ENCODE data around the gene KHSRP.
"Not testable (repeated sequence)": the region's sequence is repeated elsewhere in the genome, so short reads cannot be mapped to it uniquely, and the experiment has no call there.

KHSRP gene

DNA sequence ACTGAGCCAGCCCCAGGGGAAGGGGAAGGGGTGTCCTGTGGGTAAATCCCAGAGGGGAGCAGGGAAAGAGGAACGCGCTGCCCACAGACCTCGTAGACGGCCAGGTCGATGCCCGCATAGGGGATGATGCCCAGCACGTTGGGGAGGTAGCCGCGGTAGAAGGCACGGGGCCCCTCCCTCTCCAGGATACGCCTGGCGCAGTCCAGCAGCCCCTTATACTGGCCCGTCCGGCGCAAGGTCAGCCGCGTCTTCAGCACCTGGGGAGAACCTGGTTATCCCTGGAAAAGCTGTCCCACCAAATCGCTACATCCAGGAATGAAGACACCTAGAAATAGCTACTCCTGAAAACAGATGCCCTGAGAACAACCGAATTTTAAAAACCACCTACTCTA lies 27.6 kb upstream of the KHSRP start:
- DNase-seq (ENCODE audit: low read depth, low spot score), result no peak

DNA sequence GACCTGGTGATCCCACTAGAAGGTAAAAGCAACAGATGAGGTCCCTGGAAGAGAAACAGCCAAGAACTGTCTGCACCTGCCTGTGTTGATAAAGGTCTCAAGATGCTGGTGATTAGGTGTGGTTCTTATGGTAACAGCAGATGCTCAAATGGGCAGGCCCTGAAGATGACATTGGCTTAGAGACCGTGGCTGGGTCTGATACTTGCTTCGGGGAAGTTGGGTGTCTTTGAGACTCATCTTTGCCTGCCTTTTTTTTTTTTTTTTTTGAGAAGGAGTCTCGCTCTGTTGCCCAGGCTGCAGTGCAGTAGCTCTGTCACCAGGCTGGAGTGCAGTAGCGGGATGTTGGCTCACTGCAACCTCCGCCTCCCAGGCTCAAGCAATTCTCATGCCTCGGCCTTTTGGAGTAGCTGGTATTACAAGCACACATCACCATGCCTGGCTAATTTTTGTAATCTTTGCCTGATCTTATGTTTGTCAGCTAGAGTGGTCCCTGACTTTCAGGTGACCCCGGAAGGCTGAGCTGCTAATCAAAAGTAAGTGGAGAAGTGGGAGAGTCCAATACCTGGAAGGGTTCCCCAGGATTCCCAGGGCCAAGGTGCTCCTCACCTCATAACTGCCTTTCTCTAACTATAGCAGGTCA lies 27.1 kb upstream of the KHSRP start:
- DNase-seq (ENCODE audit: low read depth, low spot score), result no peak

DNA sequence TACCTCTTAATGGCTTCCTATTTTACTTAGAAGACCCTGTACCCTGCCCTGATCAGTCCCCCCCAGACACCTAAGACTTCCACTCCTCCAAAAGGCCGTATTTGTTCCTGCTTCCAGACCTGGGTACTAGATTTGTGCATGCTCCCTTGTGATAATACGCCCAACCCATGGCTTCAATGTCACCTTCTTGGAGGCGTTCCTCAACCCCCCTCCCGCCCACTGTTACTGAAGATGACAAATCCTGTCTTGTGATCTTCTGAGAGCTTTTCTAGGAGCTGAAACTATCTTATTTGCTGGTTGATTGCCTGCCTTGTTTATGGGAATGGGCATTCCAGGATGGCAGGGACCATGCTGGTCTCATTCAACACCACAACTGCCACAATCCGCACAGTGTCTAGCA lies 25.6 kb upstream of the KHSRP start:
- no peak for DNase-seq (ENCODE audit: low read depth, low spot score)

DNA sequence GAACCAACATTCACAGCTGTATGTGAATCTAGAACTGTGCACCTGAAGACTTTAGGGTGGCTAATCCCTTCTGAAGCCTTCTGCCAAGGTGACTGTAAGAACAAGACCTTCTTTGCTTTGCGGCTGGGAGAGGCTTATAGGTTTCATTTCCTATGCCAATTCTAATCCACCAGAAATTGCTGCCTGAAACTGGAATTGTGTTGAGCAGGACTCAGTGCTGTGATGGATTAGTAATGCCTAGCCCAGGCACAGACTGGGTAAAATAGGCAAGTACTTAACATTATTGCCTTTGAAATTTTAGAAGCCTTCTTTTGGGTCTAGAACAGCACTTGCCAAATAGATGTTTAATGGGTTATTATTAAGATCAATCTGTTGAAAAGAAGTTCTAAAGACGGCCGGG lies 23.4 kb upstream of the KHSRP start:
- DNase-seq (ENCODE audit: low read depth, low spot score), result no peak

GRCh38 chr19:6446452-6446851 lies 21.8 kb upstream of the KHSRP start:
- no peak for DNase-seq (ENCODE audit: low read depth, low spot score)

GRCh38 chr19:6443986-6444385 lies 19.4 kb upstream of the KHSRP start:
- DNase-seq (ENCODE audit: low read depth, low spot score), result no peak

- no peak for DNase-seq (ENCODE audit: low read depth, low spot score)
These were observed 17.6 kb upstream of the KHSRP start for GRCh38 chr19:6442087-6442688.

GRCh38 chr19:6440905-6441304 lies 16.3 kb upstream of the KHSRP start:
- DNase-seq (ENCODE audit: low read depth, low spot score), result no peak

- no peak for DNase-seq (ENCODE audit: low read depth, low spot score)
These were observed 15.1 kb upstream of the KHSRP start for GRCh38 chr19:6439743-6440142.

GRCh38 chr19:6433663-6434062 lies 9.1 kb upstream of the KHSRP start, which contains the start of gene SLC25A41:
SLC25A41 (minus strand) TSS chr19:6433763; CDS start chr19:6433693, 70 bp downstream.
- no peak for DNase-seq (ENCODE audit: low read depth, low spot score)

- DNase-seq (ENCODE audit: low read depth, low spot score), result no peak
These were observed 8.6 kb upstream of the KHSRP start for GRCh38 chr19:6433165-6433564.

- DNase-seq (ENCODE audit: low read depth, low spot score), result no peak
These were observed 7.3 kb upstream of the KHSRP start for GRCh38 chr19:6431891-6432290.

DNA sequence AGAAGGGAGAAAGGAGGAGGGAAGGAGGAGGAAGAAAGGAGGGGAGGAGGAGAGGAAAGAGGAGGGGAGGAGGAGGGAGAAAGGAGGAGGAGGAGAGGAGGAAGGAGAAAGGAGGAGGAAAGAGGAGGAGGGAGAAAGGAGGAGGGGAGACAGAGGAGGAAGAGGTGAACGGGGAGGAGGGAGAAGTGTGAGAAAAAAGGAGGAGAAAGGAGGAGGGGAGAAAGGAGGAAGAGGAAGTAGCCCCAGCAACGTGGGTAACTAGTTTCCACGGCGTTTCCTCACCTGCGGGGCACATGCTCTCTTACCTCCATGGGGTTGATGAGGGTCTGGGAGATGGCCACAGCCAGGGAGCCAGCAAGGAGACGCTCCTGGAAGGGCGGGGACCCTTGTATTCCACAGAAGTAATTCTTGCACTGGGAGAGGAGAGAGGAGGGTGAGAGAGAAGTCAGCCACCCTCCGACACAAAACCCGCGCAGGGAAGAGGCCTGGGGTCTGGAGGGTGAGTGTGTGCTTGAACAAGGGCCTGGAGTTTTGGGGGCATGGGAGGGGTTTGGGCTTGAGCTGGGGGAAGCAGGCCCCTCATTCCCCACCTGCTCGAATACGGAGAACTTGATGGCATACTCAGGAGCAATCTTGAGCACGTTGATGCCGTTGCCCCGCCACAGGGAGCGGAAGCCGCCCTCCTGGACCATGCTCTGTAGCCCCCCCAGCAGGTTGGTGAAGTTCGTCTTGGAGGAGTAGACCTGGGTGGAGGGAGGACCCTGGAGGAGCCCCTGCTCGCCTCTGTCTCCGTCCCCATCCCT lies 5.0 kb upstream of the KHSRP start:
- no peak for DNase-seq (ENCODE audit: low read depth, low spot score)

DNA sequence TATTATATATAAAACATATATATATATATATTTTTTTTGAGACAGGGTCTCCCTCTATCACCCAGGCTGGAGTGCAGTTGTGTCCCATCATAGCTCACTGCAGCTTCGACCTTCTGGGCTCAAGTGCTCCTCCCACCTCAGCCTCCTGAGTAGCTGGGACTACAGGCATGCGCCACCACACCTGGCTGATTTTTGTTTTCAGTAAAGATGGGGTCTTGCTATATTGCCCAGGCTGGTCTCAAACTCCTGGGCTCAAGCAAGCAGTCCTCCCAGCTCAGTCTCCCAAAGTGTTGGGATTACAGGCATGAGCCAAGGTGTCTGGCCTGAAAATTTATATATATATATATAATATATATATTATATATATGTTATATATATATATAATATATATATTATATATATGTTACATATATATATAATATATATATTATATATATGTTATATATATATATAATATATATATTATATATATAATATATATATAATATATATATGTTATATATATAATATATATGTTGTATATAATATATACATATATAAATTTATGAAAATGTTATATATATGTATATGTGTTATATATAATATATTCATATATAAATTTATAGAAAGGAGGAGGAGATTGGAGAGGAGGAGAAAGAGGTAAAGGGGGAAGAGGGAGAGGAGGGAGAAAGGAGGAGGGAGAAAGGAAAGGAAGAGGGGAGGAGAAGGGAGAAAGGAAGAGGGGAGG lies 4.2 kb upstream of the KHSRP start:
- DNase-seq (ENCODE audit: low read depth, low spot score), result not testable (repeated sequence)

GRCh38 chr19:6427131-6427530 lies 2.5 kb upstream of the KHSRP start:
- DNase-seq (ENCODE audit: low read depth, low spot score), result no peak

GRCh38 chr19:6425732-6426620 lies 1.4 kb upstream of the KHSRP start:
- DNase-seq (ENCODE audit: low read depth, low spot score), result no peak

DNA sequence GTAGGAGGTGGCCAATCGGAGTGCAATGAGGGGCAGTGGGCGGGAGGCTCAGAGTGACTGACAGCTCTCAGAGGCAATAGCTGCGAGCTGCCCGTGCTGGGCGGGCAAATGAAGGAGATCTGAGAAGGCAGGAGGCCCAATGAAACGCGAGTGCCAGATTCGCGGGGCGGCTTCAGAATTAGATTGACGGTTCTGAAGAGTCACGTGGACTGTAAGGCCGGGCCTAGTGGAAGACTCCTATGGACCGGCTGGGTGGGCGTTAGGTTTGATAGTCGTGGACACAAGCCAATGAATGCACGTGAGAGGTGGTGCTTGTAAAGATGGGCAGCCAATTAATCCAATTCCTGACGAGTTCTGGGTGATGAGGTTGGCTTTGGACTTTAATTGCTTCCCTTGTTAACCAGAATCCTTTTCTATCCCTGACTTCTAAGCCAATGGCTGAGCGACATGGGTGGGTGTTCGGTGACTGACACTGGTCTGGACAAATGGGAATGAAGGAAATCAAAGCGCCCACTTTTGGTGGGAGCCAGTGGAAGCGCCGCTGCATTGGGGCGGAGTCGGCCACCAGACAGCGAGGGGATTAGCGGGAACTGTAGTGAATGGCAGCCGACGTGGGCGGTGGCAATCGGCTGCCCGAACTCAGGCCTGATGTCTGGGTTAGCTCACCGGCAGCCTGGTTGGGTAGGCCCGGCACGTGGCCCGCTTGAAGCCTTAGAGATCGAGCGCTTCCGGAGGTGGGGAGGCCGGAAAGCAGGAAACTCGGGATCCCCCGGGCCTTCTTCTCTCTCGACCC lies 524 bp upstream of the KHSRP start:
- peak; percentile 99 for DNase-seq (ENCODE audit: low read depth, low spot score)

DNA sequence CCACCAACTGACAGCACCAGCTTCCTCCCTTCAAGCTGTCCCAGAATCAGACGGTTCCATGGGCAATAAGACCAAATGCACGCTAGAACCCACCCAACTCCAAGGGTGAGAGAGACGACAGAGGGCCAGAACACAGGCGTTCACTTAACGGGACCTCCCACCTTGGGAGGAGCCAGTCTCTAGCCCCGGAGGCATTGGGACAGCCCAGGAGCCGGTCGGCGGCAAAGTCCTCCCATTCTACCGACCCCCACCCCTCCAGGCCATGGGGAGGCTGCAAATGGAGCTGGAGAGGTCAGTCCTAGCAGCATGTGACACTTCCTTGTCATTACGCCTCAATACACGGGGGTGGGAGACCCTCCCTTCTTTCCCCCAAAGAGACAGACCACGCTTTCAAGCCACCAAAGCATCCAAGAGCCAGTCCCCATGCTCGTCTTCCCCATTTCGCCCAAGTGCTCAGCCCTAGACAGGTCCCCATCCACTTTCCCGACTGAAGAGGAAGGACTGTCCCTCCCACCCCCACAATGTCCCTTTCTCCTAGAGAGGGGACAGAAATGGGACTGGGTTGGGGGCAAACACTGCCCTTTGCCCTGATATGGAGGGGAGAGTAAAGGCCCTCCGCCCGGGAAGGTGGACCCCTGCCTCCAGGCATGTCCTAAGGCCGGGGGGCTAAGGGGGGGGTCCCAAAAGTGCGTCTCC lies 964 bp downstream of the KHSRP start:
- DNase-seq (ENCODE audit: low read depth, low spot score), result no peak

DNA sequence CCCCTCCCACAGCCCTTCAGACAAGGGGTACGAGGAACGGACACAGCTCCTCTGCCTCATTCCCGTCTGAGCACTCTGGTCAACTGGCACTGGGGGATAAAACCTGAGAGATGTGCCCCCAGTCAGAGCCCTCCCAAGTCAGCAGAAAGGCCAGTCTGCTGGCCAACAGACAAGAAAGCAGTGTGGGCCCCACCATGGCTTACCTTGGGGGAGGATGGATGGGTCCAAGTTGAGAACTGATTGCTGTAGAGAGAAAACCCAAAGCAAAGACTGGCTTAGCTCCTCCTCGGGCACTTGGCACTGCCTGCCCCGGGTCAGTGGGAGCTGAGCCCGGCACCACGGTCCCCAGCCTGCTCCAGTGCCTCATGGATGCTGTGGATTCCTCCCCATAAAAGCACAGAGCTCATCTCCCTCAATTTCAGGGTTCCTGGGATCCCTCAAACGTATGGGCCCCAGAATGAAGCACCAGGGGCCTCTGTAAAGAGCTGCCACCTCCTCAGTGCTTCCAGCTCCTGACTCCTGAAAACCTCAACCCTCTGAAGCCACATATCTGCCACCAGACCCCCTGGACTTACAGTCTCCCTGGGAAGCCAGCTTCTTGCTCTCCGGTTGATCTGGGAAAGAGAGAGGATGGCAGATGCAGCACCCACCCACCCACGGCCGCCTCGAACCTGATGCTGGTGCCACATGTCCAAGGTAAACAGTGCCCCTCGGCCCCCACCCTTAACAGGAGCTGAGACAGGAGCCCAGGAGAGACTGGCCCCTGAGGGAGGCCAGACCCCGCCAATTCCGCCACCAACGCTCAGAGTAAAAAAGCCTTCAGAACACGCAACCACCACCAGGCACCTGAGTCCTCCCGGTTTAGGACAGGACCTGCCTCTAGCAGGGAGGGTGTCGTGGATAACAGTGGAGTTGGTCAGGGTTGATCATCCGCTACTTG lies 3.3 kb downstream of the KHSRP start:
- DNase-seq (ENCODE audit: low read depth, low spot score), result no peak
